ENCODE results near the gene RNF186. TPM values are rescaled to one million over a fixed set of nuclear protein-coding genes. Genes with fewer than 3 reads are reported as not detected.

The RNF186 gene
- total RNA-seq, 6 donors from 2014 or later, result not detected

- no peaks in the 10 kb centered on the region for H3K27me3 ChIP-seq
- no peak overlapping the region for H3K4me3 ChIP-seq
- H3K4me1 ChIP-seq, result no peaks in the 10 kb centered on the region
- WGBS, 2 donors, result 91 to 95% methylated on average over 4 of the region's 4 CpGs
- no peak for TF ChIP-seq POLR2AphosphoS5 (IDR thresholded peaks at IDR 0.05)
- TF ChIP-seq CTCF (IDR thresholded peaks at IDR 0.05), result no peak
- no peak for TF ChIP-seq EP300 (IDR thresholded peaks at IDR 0.05)
- TF ChIP-seq POLR2A (IDR thresholded peaks at IDR 0.05), result no peak
- DNase-seq, result no peak
- H3K27ac ChIP-seq, result no peak overlapping the region
- no peak for ATAC-seq (ENCODE audit: low FRiP score in 2 of 2)
- H3K9me3 ChIP-seq, result no peaks in the 10 kb centered on the region
- H3K36me3 ChIP-seq, result peaks cover 3 to 53% (median 34%) of the 10 kb centered on the region in 4 donors
These were observed 38.1 kb downstream of the RNF186 start for GRCh38 chr1:19776933-19777332.

DNA sequence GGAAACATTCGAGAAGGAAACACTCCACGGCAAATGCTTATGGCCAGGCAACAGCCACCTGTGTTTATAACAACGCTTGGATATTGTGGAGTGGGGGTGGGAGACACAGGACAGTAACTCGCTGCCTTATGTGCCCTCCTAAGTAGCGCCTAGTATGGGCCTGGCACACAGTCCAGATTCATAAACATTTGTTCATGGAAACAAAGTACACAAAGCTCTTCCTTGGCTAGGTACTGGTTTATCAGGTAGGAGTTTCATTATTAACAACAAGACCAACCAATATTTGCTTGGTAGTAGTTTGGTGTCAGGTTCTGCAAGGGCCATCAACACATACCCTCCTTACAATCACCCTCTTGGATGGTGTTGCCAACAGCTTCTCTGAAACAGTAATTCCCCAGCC is 38.8 kb downstream of the RNF186 start:
- no peaks in the 10 kb centered on the region for H3K4me1 ChIP-seq
- no peaks in the 10 kb centered on the region for H3K9me3 ChIP-seq
- no peak for ATAC-seq (ENCODE audit: low FRiP score in 2 of 2)
- H3K27me3 ChIP-seq, result no peaks in the 10 kb centered on the region
- no peak overlapping the region for H3K4me3 ChIP-seq
- TF ChIP-seq EP300 (IDR thresholded peaks at IDR 0.05), result no peak
- TF ChIP-seq CTCF (IDR thresholded peaks at IDR 0.05), result no peak
- TF ChIP-seq POLR2A (IDR thresholded peaks at IDR 0.05), result no peak
- no peak for TF ChIP-seq POLR2AphosphoS5 (IDR thresholded peaks at IDR 0.05)
- DNase-seq, result no peak
- no peak overlapping the region for H3K27ac ChIP-seq
- 95 to 96% methylated on average over 5 of the region's 5 CpGs for WGBS, 2 donors
- H3K36me3 ChIP-seq, result peaks cover 3 to 57% (median 36%) of the 10 kb centered on the region in 4 donors

- Histone ChIP-seq H3K27me3 (no peaks in the 10 kb centered on the region), H3K4me3 (no peak overlapping the region), H3K9me3 (no peaks in the 10 kb centered on the region), H3K36me3 (peaks cover 3 to 55% (median 40%) of the 10 kb centered on the region in 4 donors), H3K27ac (no peak overlapping the region), H3K4me1 (no peaks in the 10 kb centered on the region)
- no peak for TF ChIP-seq POLR2A (IDR thresholded peaks at IDR 0.05)
- no peak for TF ChIP-seq CTCF (IDR thresholded peaks at IDR 0.05)
- no peak for TF ChIP-seq POLR2AphosphoS5 (IDR thresholded peaks at IDR 0.05)
- no peak for TF ChIP-seq EP300 (IDR thresholded peaks at IDR 0.05)
- no peak for ATAC-seq (ENCODE audit: low FRiP score in 2 of 2)
- no peak for DNase-seq
- 95 to 96% methylated on average over 9 of the region's 9 CpGs for WGBS, 2 donors
These were observed 39.3 kb downstream of the RNF186 start for GRCh38 chr1:19775831-19776230.

- DNase-seq (no peak), ATAC-seq (ENCODE audit: low FRiP score in 2 of 2) (no peak)
- H3K4me3 ChIP-seq, result no peak overlapping the region
- no peaks in the 10 kb centered on the region for H3K9me3 ChIP-seq
- TF ChIP-seq POLR2AphosphoS5 (IDR thresholded peaks at IDR 0.05) (no peak), POLR2A (IDR thresholded peaks at IDR 0.05) (no peak), EP300 (IDR thresholded peaks at IDR 0.05) (no peak), CTCF (IDR thresholded peaks at IDR 0.05) (no peak)
- no peaks in the 10 kb centered on the region for H3K27me3 ChIP-seq
- H3K27ac ChIP-seq, result no peak overlapping the region
- peaks cover 3 to 55% (median 38%) of the 10 kb centered on the region in 4 donors for H3K36me3 ChIP-seq
- no peaks in the 10 kb centered on the region for H3K4me1 ChIP-seq
- 86 to 93% methylated on average over 2 to 6 of the region's 6 CpGs for WGBS, 2 donors
These were observed 39.8 kb downstream of the RNF186 start for GRCh38 chr1:19775317-19775716.

- no peak for TF ChIP-seq CTCF (IDR thresholded peaks at IDR 0.05)
- Histone ChIP-seq H3K27ac (no peak overlapping the region), H3K9me3 (no peaks in the 10 kb centered on the region), H3K36me3 (peaks cover 2 to 52% (median 34%) of the 10 kb centered on the region in 4 donors), H3K4me3 (no peak overlapping the region), H3K4me1 (no peaks in the 10 kb centered on the region), H3K27me3 (no peaks in the 10 kb centered on the region)
- 85% methylated on average over 6 of the region's 6 CpGs for WGBS, 2 donors
- ATAC-seq (ENCODE audit: low FRiP score in 2 of 2) (no peak), DNase-seq (no peak)
These were observed 40.8 kb downstream of the RNF186 start for GRCh38 chr1:19774180-19774785.

Measured in upper lobe of left lung (tissue), 6 donors.